ENCODE measurements around the gene POLR1D.

DNA sequence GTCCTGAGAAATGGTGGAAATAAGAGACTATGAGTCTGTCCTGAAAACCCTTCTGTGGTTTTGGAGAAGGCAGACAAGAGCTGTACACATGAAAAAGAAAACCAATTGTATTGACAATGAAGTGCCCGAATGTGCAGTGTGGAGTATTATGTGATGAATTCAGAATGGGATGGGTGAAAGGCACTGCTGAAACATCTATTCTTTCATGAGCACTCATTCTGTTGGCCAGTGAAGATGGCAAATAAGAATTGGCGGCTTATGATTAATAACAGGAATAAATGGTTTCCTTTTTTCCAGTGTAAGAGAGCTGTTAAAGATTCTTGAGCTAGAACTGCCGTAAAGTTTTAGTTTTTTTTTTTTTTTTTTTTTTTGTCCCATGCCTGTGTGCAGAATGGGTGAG lies 5.7 kb downstream of the POLR1D start:
- TF ChIP-seq, protein P1, sequence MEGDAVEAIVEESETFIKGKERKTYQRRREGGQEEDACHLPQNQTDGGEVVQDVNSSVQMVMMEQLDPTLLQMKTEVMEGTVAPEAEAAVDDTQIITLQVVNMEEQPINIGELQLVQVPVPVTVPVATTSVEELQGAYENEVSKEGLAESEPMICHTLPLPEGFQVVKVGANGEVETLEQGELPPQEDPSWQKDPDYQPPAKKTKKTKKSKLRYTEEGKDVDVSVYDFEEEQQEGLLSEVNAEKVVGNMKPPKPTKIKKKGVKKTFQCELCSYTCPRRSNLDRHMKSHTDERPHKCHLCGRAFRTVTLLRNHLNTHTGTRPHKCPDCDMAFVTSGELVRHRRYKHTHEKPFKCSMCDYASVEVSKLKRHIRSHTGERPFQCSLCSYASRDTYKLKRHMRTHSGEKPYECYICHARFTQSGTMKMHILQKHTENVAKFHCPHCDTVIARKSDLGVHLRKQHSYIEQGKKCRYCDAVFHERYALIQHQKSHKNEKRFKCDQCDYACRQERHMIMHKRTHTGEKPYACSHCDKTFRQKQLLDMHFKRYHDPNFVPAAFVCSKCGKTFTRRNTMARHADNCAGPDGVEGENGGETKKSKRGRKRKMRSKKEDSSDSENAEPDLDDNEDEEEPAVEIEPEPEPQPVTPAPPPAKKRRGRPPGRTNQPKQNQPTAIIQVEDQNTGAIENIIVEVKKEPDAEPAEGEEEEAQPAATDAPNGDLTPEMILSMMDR (IDR thresholded peaks at IDR 0.05) = no peak
- TF ChIP-seq POLR2A (IDR thresholded peaks at IDR 0.05) = no peak

Data from esophagus squamous epithelium (tissue), 4 donors.